IPS-11a (cell line): Measurements from ENCODE around the gene TRAPPC14.
"Not testable (repeated sequence)": the region's sequence is repeated elsewhere in the genome, so short reads cannot be mapped to it uniquely, and the experiment has no call there.

Source experiments
- H3K4me3 ChIP-seq: one replicate; pipeline ENCODE4 v1.5.1; 2013; ENCODE audit warnings: low read depth, low read length, control low read depth

The TRAPPC14 gene

GRCh38 chr7:100154651-100155491 is 3.7 kb downstream of the TRAPPC14 start:
- no peak overlapping the region for H3K4me3 ChIP-seq

GRCh38 chr7:100153708-100154535 is 4.6 kb downstream of the TRAPPC14 start:
- no peak overlapping the region for H3K4me3 ChIP-seq

DNA sequence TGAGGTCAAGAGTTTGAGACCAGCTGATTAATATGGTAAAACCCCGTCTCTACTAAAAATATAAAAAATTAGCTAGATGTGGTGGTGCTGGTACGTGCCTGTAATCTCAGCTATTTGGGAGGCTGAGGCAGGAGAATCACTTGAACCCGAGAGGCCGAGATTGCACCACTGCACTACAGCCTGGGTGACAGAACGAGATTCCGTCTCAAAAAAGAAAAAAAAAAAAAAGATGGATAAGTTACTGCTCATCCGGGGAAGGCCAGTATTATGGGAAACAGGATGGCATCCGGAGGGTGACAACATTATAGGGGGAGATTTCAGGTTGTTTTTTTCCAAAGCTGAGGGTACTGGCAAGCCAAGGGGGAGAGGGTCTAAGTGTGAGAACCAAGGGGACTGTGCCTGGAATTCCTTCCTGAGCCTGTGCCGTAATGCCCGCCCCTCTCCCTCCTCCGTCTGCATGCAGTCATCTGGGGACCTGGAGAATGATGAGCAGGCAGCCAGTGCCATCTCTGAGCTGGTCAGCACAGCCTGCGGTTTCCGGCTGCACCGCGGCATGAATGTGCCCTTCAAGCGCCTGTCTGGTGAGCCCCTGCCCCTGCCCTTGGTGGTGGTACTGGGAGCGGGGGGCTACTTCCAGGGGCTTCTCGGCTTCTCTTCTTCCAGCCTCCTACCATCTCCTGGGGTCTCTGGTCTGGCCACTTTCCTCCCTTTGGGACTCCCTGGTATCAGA is 5.4 kb downstream of the TRAPPC14 start:
- H3K4me3 ChIP-seq, result no peak overlapping the region

DNA sequence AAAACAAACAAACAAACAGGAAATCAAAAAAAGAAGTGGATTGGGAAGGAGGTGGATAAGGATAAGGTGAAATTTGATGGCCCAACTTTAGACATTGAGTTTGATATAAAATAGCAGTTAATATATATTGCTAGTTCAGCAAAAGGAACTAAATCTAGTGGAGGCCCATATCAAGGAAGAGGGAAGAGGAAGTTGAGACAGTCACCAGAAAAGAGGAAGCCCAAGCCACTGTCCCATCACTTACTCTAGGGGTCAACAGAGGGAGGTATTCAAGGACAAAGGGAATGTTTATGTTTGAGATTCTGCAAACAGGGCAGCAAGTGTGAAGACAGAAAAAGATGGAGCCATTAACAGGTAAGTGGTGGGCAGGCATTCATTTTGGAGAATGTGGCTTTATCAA is 6.1 kb downstream of the TRAPPC14 start:
- no peak overlapping the region for H3K4me3 ChIP-seq

- peak within 1 kb of the TSS; percentile 81 for H3K4me3 ChIP-seq
Observed at GRCh38 chr7:100148559-100149328, 9.8 kb downstream of the TRAPPC14 start, which contains the start of gene LAMTOR4. Gene LAMTOR4, plus strand, starts transcription at chr7:100148918. Its CDS starts 55 bp downstream, at chr7:100148973.

DNA sequence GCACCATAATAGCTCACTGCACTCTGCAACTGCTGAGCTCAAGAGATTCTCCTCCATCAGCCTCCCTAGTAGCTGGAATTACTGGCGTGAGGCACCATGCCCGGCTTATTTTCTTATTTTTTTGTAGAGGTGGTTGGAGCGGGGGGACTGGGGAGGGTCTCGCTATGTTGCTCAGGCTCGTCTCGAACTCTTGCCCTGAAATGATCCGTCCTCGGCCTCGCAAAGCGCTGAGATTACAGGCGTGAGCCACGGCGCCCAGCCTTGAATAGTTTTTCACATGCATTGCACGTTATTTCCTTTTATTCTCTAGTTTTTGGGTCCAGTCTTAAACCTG is 10.3 kb downstream of the TRAPPC14 start:
- no peak overlapping the region for H3K4me3 ChIP-seq

- no peak overlapping the region for H3K4me3 ChIP-seq
Observed at GRCh38 chr7:100147278-100147677, 11.2 kb downstream of the TRAPPC14 start.

DNA sequence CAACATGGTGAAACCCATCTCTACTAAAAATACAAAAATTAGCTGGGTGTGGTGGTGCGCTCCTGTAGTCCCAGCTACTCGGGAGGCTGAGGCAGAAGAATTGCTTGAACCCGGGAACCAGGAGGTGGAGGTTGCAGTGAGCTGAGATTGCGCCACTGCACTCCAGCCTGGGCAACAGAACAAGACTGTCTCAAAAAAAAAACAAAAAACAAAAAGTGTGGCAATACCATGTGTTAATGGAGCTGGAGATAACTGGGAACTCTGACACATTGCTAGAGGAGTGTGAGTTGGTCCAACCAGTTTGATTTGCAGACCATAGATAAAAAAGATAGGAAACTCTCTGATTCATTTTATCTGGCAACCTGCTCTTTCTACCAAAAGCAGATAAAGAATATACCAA is 12.2 kb downstream of the TRAPPC14 start:
- H3K4me3 ChIP-seq, result not testable (repeated sequence)

GRCh38 chr7:100142461-100142860 is 16.1 kb downstream of the TRAPPC14 start:
- no peak overlapping the region for H3K4me3 ChIP-seq

DNA sequence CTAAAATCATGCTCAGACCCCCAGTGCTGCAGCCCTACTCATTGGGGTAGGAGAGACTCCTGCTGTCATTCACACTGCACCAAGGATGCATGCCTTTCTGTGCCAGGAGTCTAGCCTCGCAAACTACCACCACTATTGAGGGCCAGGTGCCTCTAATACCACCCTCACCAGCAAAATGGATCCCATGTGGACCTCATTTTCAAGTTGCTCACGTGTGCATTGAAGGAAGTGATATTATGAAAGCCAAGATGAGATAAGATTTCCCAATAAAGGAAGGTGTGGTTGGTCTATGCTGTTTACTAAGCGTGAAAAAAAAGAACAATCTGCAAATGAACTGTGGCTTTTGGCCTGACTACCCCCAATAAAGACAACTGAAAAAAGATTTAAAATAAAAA is 17.0 kb downstream of the TRAPPC14 start:
- H3K4me3 ChIP-seq, result no peak overlapping the region

DNA sequence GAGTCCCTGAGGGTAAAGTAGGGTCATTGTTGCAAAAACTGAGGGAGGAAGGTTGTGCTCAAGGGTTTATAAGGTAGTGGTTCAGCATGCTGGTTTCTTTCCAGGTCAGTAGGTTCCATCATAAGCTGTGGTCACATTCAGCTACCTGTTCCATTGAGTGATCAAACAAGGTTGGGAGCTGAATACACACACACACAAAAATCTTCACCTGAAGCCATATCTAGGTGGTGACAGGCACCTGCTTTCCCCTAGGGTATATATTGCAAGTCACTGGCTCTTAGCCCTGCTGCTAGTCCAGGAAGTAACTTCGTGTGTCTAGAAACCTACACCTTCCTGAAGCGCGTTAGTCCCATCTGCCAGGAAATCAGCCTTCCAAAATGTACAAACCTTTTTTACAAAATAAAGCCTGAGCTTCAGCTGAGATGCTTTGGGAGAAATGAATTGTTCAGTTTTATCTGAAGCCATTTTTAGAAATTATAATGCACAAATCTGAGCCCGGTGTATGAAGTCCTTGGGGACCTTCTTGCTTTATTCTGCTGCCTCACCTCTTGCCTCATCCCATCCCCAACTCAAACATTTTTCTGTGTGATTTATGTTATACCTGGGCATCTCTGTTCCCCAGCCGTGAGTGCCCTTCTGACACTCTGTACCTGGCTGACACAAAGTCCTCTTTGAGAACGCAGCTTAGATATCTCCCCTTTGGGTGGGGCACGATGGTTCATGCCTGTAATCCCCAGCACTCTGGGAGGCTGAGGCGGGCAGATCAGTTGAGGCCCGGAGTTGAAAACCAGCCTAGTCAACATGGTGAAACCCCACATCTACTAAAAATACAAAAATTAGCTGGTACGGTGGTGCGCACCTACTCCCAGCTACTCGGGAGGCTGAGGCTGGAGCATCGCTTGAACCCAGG is 20.4 kb downstream of the TRAPPC14 start:
- no peak overlapping the region for H3K4me3 ChIP-seq

DNA sequence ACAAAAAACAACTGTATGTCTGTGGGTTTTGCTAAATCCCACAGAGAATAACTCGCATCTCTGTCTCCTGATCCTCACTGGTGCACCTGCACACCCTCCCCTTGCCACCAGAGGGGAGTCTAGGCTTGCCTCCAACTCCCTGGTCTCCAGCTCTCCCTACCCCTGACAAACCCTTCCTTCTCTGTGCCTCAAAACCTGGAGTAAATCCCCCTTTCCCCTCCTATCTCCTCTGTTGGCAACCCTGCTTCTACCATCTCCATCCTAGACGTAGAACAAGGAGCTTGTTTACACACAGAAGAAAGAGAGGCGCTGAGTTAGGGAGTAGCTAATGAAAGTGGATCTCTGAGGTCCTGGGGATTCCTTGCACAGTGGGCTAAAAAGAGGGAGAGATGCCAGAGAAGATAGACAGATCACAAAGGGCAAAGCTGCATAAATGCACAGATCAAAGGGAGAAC is 25.8 kb downstream of the TRAPPC14 start:
- H3K4me3 ChIP-seq, result no peak overlapping the region

- H3K4me3 ChIP-seq, result no peak overlapping the region
Observed at GRCh38 chr7:100132126-100132525, 26.4 kb downstream of the TRAPPC14 start.

GRCh38 chr7:100130608-100131453 is 27.7 kb downstream of the TRAPPC14 start:
- no peak overlapping the region for H3K4me3 ChIP-seq

- H3K4me3 ChIP-seq, result not testable (repeated sequence)
Observed at GRCh38 chr7:100130220-100130607, 28.3 kb downstream of the TRAPPC14 start.

- H3K4me3 ChIP-seq, result no peak overlapping the region
Observed at GRCh38 chr7:100128637-100128963, 29.9 kb downstream of the TRAPPC14 start.

DNA sequence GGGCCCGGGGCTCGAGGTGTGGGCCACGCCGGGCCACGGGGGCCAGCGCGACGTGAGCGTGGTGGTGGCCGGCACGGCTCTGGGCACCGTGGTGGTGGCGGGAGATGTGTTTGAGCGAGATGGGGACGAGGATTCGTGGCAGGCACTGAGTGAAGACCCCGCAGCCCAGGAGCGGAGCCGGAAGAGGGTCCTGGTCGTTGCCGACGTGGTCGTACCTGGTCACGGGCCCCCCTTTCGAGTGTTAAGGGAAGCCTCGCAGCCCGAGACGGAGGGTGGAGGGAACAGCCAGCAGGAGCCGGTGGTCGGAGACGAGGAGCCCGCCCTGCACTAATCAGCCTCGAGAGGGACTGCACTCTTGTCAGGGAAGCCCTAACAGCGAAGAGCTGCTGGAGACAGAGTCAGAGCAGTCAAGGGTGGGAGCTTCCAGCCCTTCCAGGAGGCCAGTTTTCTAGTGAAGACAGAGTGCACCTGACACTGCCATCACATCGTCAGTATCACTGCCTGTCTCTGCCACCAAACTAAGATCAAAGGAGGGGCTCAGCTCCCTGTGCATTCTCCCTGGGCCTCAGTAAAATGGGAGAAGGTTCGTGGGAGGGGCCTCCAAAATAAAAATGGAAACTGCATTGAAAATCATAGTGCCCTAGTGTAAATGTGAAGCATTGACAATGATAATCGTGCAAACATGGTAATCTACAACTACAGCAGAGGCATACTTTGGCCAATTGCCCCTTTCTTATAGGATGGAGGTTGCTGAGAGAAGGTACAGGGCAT is 30.5 kb downstream of the TRAPPC14 start:
- peak overlapping the region; percentile 88 for H3K4me3 ChIP-seq
